ENCODE data around the gene CBARP. TPM values are rescaled to one million over a fixed set of nuclear protein-coding genes. Genes with fewer than 3 reads are reported as not detected.

Gene CBARP
- total RNA-seq, 2 experiments from 2014 or later = 0.09 to 0.13 TPM

- no peaks in the 10 kb centered on the region for H3K9me2 ChIP-seq (ENCODE audit: insufficient read depth, low read length)
- TF ChIP-seq EZH2phosphoT487 (IDR thresholded peaks at IDR 0.05; ENCODE audit: borderline replicate concordance, low read depth, low read length) = no peak
- TF ChIP-seq CTCF (conservative IDR thresholded peaks at IDR 0.05; ENCODE audit: low read length) = peak; percentile 53
- POLR2A ChIA-PET = no interaction called here
- peaks cover 39% of the 10 kb centered on the region for H3K36me3 ChIP-seq (ENCODE audit: insufficient read depth, low read length)
- H3K79me2 ChIP-seq (ENCODE audit: insufficient read depth, low read depth, low read length) = 0 out of 2 replicates have a peak, but pooled peaks cover under 1% of the 10 kb centered on the region
- H3K4me1 ChIP-seq (ENCODE audit: insufficient read depth, low read length, poor library complexity, severe bottlenecking) = peaks cover 5% of the 10 kb centered on the region
- no peaks in the 10 kb centered on the region for H4K20me1 ChIP-seq (ENCODE audit: insufficient read depth, low read length)
- no peaks in the 10 kb centered on the region for H3K9me3 ChIP-seq (ENCODE audit: low read length)
- no peak overlapping the region for H3K4me3 ChIP-seq (ENCODE audit: low read depth, low read length, poor library complexity, severe bottlenecking)
- no peak overlapping the region for H3K27ac ChIP-seq (ENCODE audit: low read depth, low read length, poor library complexity, severe bottlenecking)
- no peak overlapping the region for H2AFZ ChIP-seq (ENCODE audit: low read length)
- intact Hi-C loops (cut with micrococcal nuclease; ENCODE audit: unreplicated experiment) = no loop called here
- BruUV-seq (replicated peaks) = no TSS peak
- CTCF ChIA-PET (ENCODE audit: unreplicated experiment) = no interaction called here
- H3K4me2 ChIP-seq (ENCODE audit: low read length) = no peak overlapping the region
- no peak for DNase-seq (ENCODE audit: low spot score)
Measured at GRCh38 chr19:1220976-1221903, 16.6 kb downstream of the CBARP start.

DNA sequence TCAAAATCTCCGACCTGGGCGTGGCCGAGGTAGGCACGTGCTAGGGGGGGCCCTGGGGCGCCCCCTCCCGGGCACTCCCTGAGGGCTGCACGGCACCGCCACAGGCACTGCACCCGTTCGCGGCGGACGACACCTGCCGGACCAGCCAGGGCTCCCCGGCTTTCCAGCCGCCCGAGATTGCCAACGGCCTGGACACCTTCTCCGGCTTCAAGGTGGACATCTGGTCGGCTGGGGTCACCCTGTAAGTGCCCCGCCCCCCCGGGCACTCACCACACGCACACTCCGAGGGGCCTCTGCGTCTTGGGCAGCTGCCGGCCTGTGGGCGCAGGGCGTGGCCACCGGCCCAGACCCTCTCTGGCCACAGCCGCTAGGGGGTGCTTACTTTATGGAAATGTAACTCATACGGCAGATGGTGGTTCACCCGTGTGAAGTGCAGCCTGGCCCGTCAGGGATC, 17.3 kb downstream of the CBARP start:
- Histone ChIP-seq H3K4me3 (ENCODE audit: low read depth, low read length, poor library complexity, severe bottlenecking) (no peak overlapping the region), H3K9me2 (ENCODE audit: insufficient read depth, low read length) (no peaks in the 10 kb centered on the region), H3K9me3 (ENCODE audit: low read length) (no peaks in the 10 kb centered on the region), H3K27ac (ENCODE audit: low read depth, low read length, poor library complexity, severe bottlenecking) (no peak overlapping the region), H4K20me1 (ENCODE audit: insufficient read depth, low read length) (no peaks in the 10 kb centered on the region), H3K4me1 (ENCODE audit: insufficient read depth, low read length, poor library complexity, severe bottlenecking) (peaks cover 5% of the 10 kb centered on the region), H3K79me2 (ENCODE audit: insufficient read depth, low read depth, low read length) (0 out of 2 replicates have a peak, but pooled peaks cover 3% of the 10 kb centered on the region), H2AFZ (ENCODE audit: low read length) (no peak overlapping the region), H3K36me3 (ENCODE audit: insufficient read depth, low read length) (peaks cover 41% of the 10 kb centered on the region), H3K4me2 (ENCODE audit: low read length) (no peak overlapping the region)
- intact Hi-C loops (cut with micrococcal nuclease; ENCODE audit: unreplicated experiment) = no loop called here
- DNase-seq (ENCODE audit: low spot score) = peak; percentile 47
- CTCF ChIA-PET (ENCODE audit: unreplicated experiment) = no interaction called here
- peak; percentile 73 for TF ChIP-seq CTCF (conservative IDR thresholded peaks at IDR 0.05; ENCODE audit: low read length)
- TF ChIP-seq EZH2phosphoT487 (IDR thresholded peaks at IDR 0.05; ENCODE audit: borderline replicate concordance, low read depth, low read length) = no peak
- POLR2A ChIA-PET = no interaction called here
- BruUV-seq (replicated peaks) = no TSS peak

Data from OCI-LY7 (cell line).